HG03060 (cell line): Measurements from ENCODE around the gene TTN.
A peak's percentile ranks its signal among the peaks of the same experiment; 100 is the strongest.

ENCODE experiments used
- ATAC-seq: cut with Tn5 transposase; IDR thresholded peaks from one replicate; pipeline ENCODE4 v1.9.1; 2021; ENCODE audit warnings: low read depth, moderate number of reproducible peaks; ENCODE audit not compliant: unreplicated experiment

Gene TTN

DNA sequence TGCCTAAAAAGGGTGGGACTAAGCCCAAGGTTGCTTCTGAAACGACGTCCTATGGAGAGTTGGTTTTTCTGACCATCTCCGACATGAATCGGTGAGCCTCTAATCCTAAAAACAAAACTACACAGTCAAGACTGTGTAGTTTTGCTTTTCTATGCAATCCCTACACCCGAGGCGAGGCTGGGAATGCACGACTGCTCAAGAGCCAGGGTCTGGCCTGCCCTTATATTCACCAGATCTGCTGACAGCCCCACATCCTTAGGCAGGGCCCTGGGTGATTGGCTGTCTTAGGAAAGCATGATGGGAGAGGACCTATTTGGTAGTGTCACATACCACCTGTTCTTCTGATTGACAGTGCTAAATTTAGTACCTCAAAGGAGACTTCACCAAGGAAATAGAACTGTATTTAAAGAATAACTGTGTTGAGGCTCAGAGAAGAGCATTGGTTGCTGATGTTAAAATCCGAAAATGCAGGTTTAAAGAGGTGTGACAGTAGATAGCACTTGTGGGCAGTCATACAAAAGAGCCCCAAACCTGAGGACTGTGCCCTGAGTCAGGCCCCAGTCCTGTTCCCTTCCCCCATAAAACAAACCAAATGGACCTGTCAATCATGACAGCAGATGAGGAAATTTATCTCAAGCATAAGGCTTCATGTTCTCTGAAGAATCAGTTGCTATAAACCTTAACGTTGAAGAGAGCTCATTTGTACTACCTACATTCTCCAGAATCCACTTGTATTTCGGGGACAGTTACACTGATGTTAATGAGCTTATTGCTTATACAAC, at the start of gene TTN:
Gene TTN (minus strand): TSS at position 197 of the 782 bp plus-strand sequence. CDS start 2,781 bp downstream, outside the sequence.
- ATAC-seq: no peak

- no peak for ATAC-seq
Observed at GRCh38 chr2:178855151-178855550, 47.9 kb upstream of the TTN start.

DNA sequence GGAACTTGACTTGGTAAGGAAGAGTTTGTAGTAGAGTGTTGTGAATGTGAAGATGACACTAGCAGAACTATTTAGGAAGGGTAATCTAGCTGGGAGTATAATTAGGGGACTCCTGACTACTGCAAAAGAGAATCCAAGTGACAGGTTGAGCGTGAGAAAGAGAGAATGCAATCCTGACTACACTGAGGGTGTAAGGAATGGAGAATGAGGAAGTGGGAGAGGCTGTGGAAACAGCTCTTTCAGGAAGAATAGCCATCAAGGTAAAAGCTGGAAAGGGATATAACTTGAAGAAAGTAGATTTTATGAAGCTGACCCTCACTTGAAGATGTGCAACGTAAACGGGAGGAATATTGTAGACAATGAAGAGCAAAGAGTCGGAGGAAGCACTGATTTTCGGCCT, 41.1 kb upstream of the TTN start:
- no peak for ATAC-seq

DNA sequence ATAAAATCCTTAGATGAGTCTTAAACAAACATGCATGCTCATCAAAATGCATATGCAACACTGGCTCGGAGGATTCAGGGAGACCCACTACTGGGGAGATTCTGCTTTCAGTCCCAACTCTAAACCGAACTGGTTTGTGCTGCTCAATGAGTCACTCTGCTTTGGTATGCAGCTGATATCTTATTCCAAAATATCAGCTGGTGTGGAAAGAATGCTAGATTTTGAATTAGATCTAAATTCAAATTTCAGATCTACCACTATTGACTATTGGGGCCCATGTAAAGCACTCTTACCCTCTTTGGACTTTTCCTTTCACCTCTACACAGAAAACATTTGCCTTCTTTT, 39.2 kb upstream of the TTN start:
- no peak for ATAC-seq

DNA sequence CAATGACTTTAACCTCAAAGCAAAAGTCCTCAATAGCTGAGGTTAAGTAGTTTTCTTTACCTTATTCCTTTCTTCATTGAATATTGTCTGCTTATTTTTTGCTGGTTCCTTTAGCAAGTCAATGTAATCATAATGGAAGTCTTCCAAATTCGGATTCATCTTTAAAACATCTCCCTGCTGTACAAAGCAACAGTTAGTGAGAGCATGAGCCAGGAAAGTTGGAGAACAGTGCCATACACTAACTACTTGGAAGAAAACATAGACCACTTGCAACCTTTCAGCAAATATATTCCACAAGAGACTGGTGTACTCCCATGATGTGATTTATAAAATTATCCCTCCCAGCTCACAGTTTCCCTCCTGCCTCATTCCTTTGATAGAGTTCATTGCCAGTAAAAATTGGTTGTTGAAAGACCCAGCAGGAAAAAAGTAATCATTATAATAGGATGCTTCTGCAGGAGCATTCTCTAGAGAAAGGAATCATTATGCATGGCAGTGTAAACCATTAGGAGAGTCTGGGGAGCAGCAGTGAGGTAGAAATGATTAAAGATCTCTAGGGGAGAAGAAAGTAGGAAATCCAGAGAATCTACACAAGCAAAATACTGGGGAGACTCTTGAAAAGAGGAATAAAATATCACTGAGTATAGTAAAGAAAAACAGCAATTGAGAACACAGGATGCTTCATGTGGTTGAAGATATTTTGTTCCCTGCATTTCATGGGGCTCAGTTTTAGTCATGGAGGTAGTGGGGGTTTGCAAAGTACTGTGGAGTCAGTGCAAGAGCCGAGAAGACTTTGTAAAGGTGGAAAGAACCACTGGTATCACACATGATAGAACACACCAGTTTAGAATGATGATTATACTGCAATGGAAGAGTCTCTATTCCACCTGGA, 38.6 kb upstream of the TTN start:
- no peak for ATAC-seq

- no peak for ATAC-seq
Observed at GRCh38 chr2:178844701-178845100, 37.5 kb upstream of the TTN start.

GRCh38 chr2:178844269-178844668, 37.0 kb upstream of the TTN start:
- ATAC-seq: no peak

GRCh38 chr2:178843697-178844096, 36.5 kb upstream of the TTN start:
- ATAC-seq: no peak

DNA sequence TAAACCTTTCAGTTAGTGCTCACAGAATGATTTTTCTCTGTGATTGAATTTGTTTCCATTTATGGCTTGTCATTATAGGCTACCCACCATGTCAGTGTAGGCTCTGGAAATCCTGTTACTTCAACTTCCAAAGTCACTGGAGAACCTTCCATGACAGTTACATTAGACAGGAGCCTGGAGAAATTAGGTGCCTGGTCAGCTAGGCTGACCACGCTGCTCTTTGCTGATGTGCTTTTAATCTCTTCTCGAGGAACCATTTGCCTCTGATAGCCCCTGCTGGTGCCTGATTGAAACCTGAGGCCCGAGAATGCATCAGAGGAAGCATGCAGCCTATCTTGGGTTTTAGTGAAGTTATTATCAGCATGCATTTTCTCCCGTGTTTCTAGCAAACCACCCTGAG, 29.6 kb upstream of the TTN start:
- no peak for ATAC-seq

DNA sequence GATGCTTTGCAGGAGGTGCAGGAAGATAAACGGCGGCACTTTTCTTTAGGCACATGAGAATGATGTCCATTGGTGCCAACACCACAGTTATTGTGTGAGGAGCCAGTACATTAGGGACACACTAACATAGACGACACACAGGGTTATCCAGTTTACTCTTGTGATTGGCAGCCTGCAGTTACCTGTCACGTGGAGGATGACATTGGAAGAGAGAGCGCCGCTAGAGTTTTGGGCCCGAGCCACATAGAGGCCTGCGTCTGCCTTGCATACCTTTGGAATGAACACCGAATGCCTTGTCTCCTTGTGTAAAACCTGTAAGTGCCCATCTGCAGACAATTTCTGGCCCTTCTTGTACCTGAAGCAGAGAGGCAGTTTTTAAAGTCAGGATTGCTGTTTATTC, 26.9 kb upstream of the TTN start:
- ATAC-seq: no peak

- ATAC-seq: no peak
Observed at GRCh38 chr2:178833382-178833781, 26.2 kb upstream of the TTN start.

GRCh38 chr2:178830451-178830850, 23.2 kb upstream of the TTN start:
- no peak for ATAC-seq

- ATAC-seq: no peak
Observed at GRCh38 chr2:178829981-178830380, 22.8 kb upstream of the TTN start.

DNA sequence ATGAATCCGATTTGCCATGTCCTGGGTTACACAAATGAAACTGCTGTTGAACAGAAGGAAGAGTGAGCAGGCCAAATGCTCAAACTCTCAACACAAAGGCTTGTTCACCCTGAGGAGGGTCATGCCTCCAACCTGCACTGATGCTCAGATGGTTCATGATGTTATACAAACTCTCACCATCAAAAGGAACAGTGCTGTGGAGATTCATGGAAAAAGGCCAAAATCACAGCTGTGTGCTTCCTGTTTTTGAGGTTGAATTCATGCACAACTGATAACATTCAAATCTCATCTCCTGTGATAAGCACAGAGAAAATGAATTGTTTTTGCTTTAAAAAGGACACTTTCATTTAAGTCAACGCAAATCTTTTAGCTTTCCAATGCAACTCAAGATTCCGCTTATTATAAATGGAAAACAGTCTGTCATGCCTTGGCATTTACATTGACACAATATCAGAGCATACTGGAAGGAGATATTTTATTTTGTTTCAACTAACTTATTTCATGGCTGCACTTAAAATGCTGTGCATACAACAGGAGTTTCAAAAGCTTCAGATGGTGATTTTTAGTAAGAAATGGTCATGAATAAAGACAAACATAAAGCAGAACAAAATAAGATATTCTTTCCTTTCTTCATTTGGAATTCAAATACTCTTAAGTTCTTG, 22.2 kb upstream of the TTN start:
- ATAC-seq: no peak

- no peak for ATAC-seq
Observed at GRCh38 chr2:178828486-178828881, 21.3 kb upstream of the TTN start.

DNA sequence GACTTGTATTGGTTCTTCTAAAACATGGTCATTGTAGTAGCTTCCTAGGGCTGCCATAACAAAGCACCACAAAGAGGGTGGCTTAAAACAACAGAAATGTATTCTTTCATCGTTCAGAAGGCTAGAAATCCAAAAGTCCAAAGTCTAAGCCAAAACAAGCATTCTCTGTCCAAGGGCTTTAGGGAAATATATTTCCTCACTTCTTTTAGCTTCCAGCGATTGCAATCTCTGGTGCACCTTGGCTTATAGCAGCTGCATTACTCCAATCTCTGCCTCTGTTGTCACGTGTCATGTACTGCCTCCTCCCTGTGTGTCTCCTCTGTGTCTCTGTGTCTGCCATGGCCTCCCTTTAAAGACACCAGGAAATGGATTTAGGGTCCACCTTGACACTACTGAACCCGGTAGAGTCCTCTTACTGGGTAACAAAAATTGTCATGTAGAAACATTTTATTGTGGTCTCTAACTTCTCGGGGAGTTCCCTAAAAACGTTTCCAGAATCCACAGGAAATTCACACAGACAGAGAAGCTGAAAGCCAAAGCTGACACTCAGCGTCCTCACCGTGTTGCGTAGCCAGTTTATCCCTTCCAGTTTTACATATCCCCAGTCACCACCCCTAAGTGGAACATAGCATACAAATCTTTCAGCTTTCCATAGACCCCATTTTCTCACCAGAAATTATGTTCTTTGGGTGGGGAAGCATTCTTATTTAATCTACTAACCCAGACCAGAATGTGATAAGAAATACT, 20.7 kb upstream of the TTN start:
- ATAC-seq: no peak

- no peak for ATAC-seq
Observed at GRCh38 chr2:178827111-178827510, 19.9 kb upstream of the TTN start.

- ATAC-seq: no peak
Observed at GRCh38 chr2:178825183-178825582, 18.0 kb upstream of the TTN start.

DNA sequence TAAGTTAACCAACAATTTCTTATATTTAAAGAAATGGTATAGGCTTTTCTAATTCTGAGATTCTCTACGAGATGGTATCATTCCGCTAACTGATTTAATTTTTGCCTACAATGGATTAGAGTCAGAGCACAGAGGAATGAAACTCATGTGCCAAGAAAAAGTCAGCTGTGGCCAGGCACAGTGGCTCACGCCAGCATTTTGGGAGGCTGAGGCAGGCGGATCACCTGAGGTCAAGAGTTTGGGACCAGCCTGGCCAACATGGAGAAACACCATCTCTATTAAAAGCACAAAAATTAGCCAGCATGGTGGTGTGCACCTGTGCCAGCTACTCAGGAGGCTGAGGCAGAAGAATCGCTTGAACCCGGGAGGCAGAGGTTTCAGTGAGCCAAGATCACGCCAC, 17.0 kb upstream of the TTN start:
- ATAC-seq: no peak

DNA sequence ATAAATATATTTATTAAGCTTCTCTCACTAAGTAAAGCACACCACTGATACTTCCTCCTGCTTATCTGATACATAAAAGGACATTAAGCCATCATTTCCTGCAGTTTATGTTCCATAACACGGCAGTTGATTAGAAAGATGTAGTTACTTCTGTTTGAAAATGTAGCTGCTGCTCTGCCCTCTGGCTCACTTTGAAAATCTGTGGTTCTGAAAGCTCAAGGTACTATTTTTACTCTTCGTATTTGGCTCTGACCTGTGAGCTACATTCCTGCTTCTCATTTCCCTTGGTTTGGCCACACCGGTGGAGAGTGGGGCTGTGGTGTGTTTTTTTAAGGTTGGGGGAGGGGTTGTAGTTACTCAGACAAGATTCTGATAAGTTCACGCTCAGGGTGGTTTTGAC, 12.8 kb upstream of the TTN start:
- ATAC-seq: peak; percentile 68
